K562 (cell line): ENCODE measurements around the gene ADK. TPM values are rescaled to one million over a fixed set of nuclear protein-coding genes. Genes with fewer than 3 reads are reported as not detected.

Experiments used
- ATAC-seq: fragments of 200-7000 bp; cut with Tn5 transposase; 3 replicates; pipeline ENCODE4 v1.9.1; 2020; ENCODE audit warnings: moderate library complexity
- BruUV-seq: library from RNA; stranded (reverse); fragments of 400-500 nt; replicated peaks from 2 replicates; lab custom pipeline; 2021; lab: Mats Ljungman, UMichigan
- CTCF ChIA-PET: fragments of 300-600 bp; formaldehyde crosslinking; extraction: SDS; loops from one replicate; lab custom pipeline; 2021; ENCODE audit warnings: low intra/inter-chr PET ratio; lab: Yijun Ruan, JAX
- POLR2A ChIA-PET: fragments of 300-600, 350-650 bp; sonication (Branson Sonifier 250); formaldehyde crosslinking; extraction: SDS; loops from one replicate; lab custom pipeline; 2021; ENCODE audit warnings: antibody characterized with exemption, inconsistent platforms; lab: Yijun Ruan, JAX
- DNase-seq, 4 experiments: peaks; one replicate each; pipeline versions ENCODE4 v3.0.0 to v3.0.0-alpha.2; 2011 to 2018; ENCODE audit warnings: low spot score in 3 of 4, mixed read lengths in 3 of 4; ENCODE audit errors: extremely low read depth in 1 of 4
- FAIRE-seq: peaks from 2 replicates; lab custom pipeline; 2011; peaks lifted over from hg19 to GRCh38; lab: Jason Lieb, UNC
- H2AFZ ChIP-seq: 2 replicates; pipeline ENCODE4 v1.6.0; 2011; ENCODE audit warnings: low read depth, low read length, control low read depth, inconsistent platforms
- H3K27ac ChIP-seq: fragments of 200-600 bp; 3 replicates; pipeline ENCODE4 v1.8.0; 2011; ENCODE audit warnings: low read depth, mild to moderate bottlenecking, control low read depth, inconsistent platforms, low read length, moderate library complexity, mixed read lengths; ENCODE audit errors: extremely low read depth
- H3K27me3 ChIP-seq, 2 experiments: fragments of 300-600 bp in 1 of 2; 2 replicates in 1 of 2; 3 replicates in 1 of 2; pipeline versions ENCODE4 v1.6.0 to v1.8.0; 2011; ENCODE audit warnings: inconsistent platforms in 2 of 2, low read length in 2 of 2, mild to moderate bottlenecking in 1 of 2, mixed read lengths in 1 of 2, moderate library complexity in 1 of 2; ENCODE audit not compliant: control insufficient read depth in 2 of 2, insufficient read depth in 2 of 2
- H3K36me3 ChIP-seq: fragments of 300-600 bp; 3 replicates; pipeline ENCODE4 v1.8.0; 2011; ENCODE audit warnings: mild to moderate bottlenecking, low read length, inconsistent platforms; ENCODE audit not compliant: control insufficient read depth, insufficient read depth
- H3K4me1 ChIP-seq, 2 experiments: fragments of 200-600 bp in 1 of 2; replicated peaks in 1 of 2; 2 replicates in 1 of 2; 3 replicates in 1 of 2; pipeline versions ENCODE4 v1.5.1 to v1.8.0; 2011; ENCODE audit warnings: inconsistent platforms in 2 of 2, low read length in 2 of 2, mild to moderate bottlenecking in 1 of 2, mixed read lengths in 1 of 2, moderate library complexity in 1 of 2; ENCODE audit not compliant: control insufficient read depth in 2 of 2, insufficient read depth in 2 of 2
- H3K4me2 ChIP-seq: 2 replicates; pipeline ENCODE4 v1.6.1; 2011; ENCODE audit warnings: low read length, control low read depth, inconsistent platforms, mixed read lengths; ENCODE audit not compliant: insufficient read depth
- H3K4me3 ChIP-seq: fragments of 200-600 bp; sonication (generic), shearing (Covaris generic); 2 replicates; pipeline ENCODE4 v1.5.1; 2016; ENCODE audit warnings: control low read depth, inconsistent platforms
- H3K79me2 ChIP-seq: fragments of 200-600 bp; 3 replicates; pipeline ENCODE4 v1.8.0; 2011; ENCODE audit warnings: low read length, inconsistent platforms; ENCODE audit not compliant: control insufficient read depth, insufficient read depth
- H3K9ac ChIP-seq, 2 experiments: 2 replicates each; pipeline versions ENCODE4 v1.6.0 to v1.6.1; 2011; ENCODE audit warnings: low read depth in 2 of 2, low read length in 2 of 2, control low read depth in 1 of 2, inconsistent platforms in 1 of 2, mild to moderate bottlenecking in 1 of 2, mixed read lengths in 1 of 2; ENCODE audit not compliant: insufficient read depth in 1 of 2
- H3K9me1 ChIP-seq: one replicate; pipeline ENCODE4 v1.6.0; 2011; ENCODE audit warnings: inconsistent platforms, mild to moderate bottlenecking, low read length, moderate library complexity; ENCODE audit not compliant: control insufficient read depth, insufficient read depth
- H3K9me3 ChIP-seq: replicated peaks from 2 replicates; pipeline ENCODE4 v1.5.1; 2011; ENCODE audit warnings: low read depth, low read length, inconsistent platforms; ENCODE audit not compliant: control insufficient read depth, insufficient read depth
- H4K20me1 ChIP-seq: replicated peaks from 2 replicates; pipeline ENCODE4 v1.6.1; 2011; ENCODE audit warnings: low read length, inconsistent platforms, mixed read lengths; ENCODE audit not compliant: control insufficient read depth, insufficient read depth
- ATF3 ChIP-seq, 2 experiments: fragments of 450-650 bp in 1 of 2; sonication (generic) in 1 of 2; formaldehyde crosslinking in 1 of 2; IDR thresholded peaks in 1 of 2; conservative IDR thresholded peaks in 1 of 2; 2 replicates each; pipeline versions ENCODE4 v1.6.1 to v1.8.1; 2016 to 2023; ENCODE audit warnings: mild to moderate bottlenecking in 2 of 2, moderate library complexity in 2 of 2, inconsistent platforms in 1 of 2, missing genetic modification reagents in 1 of 2
- CEBPB ChIP-seq: fragments of 450-650 bp; IDR thresholded peaks from 2 replicates; pipeline ENCODE4 v1.6.1; 2016; ENCODE audit warnings: missing genetic modification characterization, missing compliant biosample characterization
- CEBPG ChIP-seq, 3 experiments: fragments of 200-800 bp in 1 of 3; sonication (Bioruptor generic) in 1 of 3; sonication (generic) in 1 of 3; formaldehyde crosslinking in 1 of 3; IDR thresholded peaks in 2 of 3; conservative IDR thresholded peaks in 1 of 3; 2 replicates each; pipeline versions ENCODE4 v1.6.1 to v1.8.0; 2016 to 2022; ENCODE audit warnings: missing compliant biosample characterization in 2 of 3, missing genetic modification characterization in 2 of 3, mild to moderate bottlenecking in 1 of 3, missing genetic modification reagents in 1 of 3
- CUX1 ChIP-seq: fragments of 200-800 bp; sonication (Bioruptor generic); IDR thresholded peaks from 2 replicates; pipeline ENCODE4 v1.6.1; 2016; ENCODE audit warnings: missing genetic modification characterization, missing compliant biosample characterization
- TCF7 ChIP-seq: sonication (generic); IDR thresholded peaks from 2 replicates; pipeline ENCODE4 v1.6.1; 2016; ENCODE audit warnings: antibody characterized with exemption, borderline replicate concordance
- in situ Hi-C: fragments of 300-500 bp; cut with MboI; formaldehyde crosslinking; loops from 4 replicates; pipeline ENCODE4 v1.15.0; 2018; ENCODE audit warnings: inconsistent platforms, mixed read lengths
- intact Hi-C: fragments of 100-400 bp; cut with micrococcal nuclease; formaldehyde crosslinking; loops from 2 replicates; pipeline ENCODE4 v1.14.2; 2022
- polyA plus RNA-seq, 8 experiments: library from polyadenylated mRNA; depleted of rRNA in 4 of 8; stranded (reverse) in 5 of 8; unstranded in 3 of 8; fragments of >200 nt; fragmentation: Nextera tagmentation in 2 of 8; fragmentation: Illumina TruSeq in 1 of 8; extraction: Ambion mirVana in 2 of 8; extraction: Trizol in 1 of 8; gene quantifications; 2 replicates each; pipeline versions ENCODE4 v1.2.1 to v1.2.3, GENCODE V29; 2011 to 2014; ENCODE audit warnings: inconsistent platforms in 1 of 8, missing spikeins in 1 of 8
- total RNA-seq, 7 experiments: library from RNA; depleted of rRNA in 6 of 7; stranded (reverse); fragments of >200 nt in 6 of 7; fragmentation: Illumina TruSeq in 2 of 7; extraction: Trizol in 2 of 7; gene quantifications; 2 replicates each; pipeline versions ENCODE4 v1.2.1 to v1.2.3, GENCODE V29; 2011 to 2021; ENCODE audit warnings: low replicate concordance in 1 of 7

ADK gene
- total and polyA plus RNA-seq, 9 of the 15 experiments (the other 6 are each of a cell fraction or from before 2014, with no cell fraction given), result 54.2 to 97.8 (median 73.6) TPM

- TF ChIP-seq CEBPG (CRISPR knock-in tag; IDR thresholded peaks at IDR 0.05) (no peak), CEBPG (tag; conservative IDR thresholded peaks at IDR 0.05 in 1 of 2, IDR thresholded peaks at IDR 0.05 in 1 of 2) (peak; percentile 71 to 86), CUX1 (no peak), CEBPB (tag) (peak; percentile 80), TCF7 (no peak), ATF3 (IDR thresholded peaks at IDR 0.05) (peak; percentile 36; the same call in 1 of the 2 replicates), ATF3 (CRISPR knock-in tag; conservative IDR thresholded peaks at IDR 0.05) (no peak)
- ChIA-PET POLR2A (interaction anchor here (1.1 to 1.9 kb wide), 3 partner anchors 9 to 23 kb away, joined by 3 to 6 read pairs (median 5); no protein-coding TSS in a partner anchor), CTCF (no interaction called here)
- intact Hi-C loops, result no loop called here
- H3K4me2 ChIP-seq, result no peak overlapping the region
- H3K9me3 ChIP-seq, result no peaks in the 10 kb centered on the region
- no peak overlapping the region for H2AFZ ChIP-seq
- no peak overlapping the region for H3K4me3 ChIP-seq
- H4K20me1 ChIP-seq, result no peaks in the 10 kb centered on the region
- H3K27ac ChIP-seq, result no peak overlapping the region
- in situ Hi-C loops, result no loop called here
- no peaks in the 10 kb centered on the region for H3K4me1 ChIP-seq
- H3K27me3 ChIP-seq, result no peaks in the 10 kb centered on the region
- no peak overlapping the region for H3K9ac ChIP-seq
- no TSS peak for BruUV-seq
- H3K36me3 ChIP-seq, result no peaks in the 10 kb centered on the region
- H3K9me1 ChIP-seq, result no peaks in the 10 kb centered on the region
- ATAC-seq (no peak), FAIRE-seq (no peak), DNase-seq (no peak)
- no peaks in the 10 kb centered on the region; the same call in 2 of the 3 replicates for H3K79me2 ChIP-seq
Measured at GRCh38 chr10:74332398-74332797, 181.4 kb downstream of the ADK start.
